HepG2 (cell line): ENCODE data around the gene CD58. TPM values are rescaled to one million over a fixed set of nuclear protein-coding genes. Genes with fewer than 3 reads are reported as not detected.
A peak's percentile ranks its signal among the peaks of the same experiment; 100 is the strongest.

Source experiments
- ATM ChIP-seq: fragments of 450-650 bp; IDR thresholded peaks from 2 replicates; pipeline ENCODE4 v1.7.1; 2017; ENCODE audit warnings: mild to moderate bottlenecking, borderline replicate concordance
- CREB1 ChIP-seq, 2 experiments: fragments of 450-650 bp in 1 of 2; IDR thresholded peaks; 2 replicates each; pipeline ENCODE4 v1.6.1; 2016 to 2017; ENCODE audit warnings: control low read depth in 1 of 2, mild to moderate bottlenecking in 1 of 2, missing compliant biosample characterization in 1 of 2, missing genetic modification characterization in 1 of 2
- HNRNPUL1 ChIP-seq: fragments of 200-400 bp; formaldehyde crosslinking; IDR thresholded peaks from 2 replicates; pipeline ENCODE4 v1.6.1; 2017; ENCODE audit warnings: low read depth, mild to moderate bottlenecking, low read length, moderate library complexity
- U2AF1 ChIP-seq: fragments of 200-400 bp; formaldehyde crosslinking; optimal IDR thresholded peaks from 2 replicates; pipeline ENCODE3; 2017; ENCODE audit warnings: mild to moderate bottlenecking, low read depth, low read length
- ZBED4 ChIP-seq: sonication (generic); formaldehyde crosslinking; IDR thresholded peaks from 2 replicates; pipeline ENCODE4 v1.4.0; 2020; ENCODE audit warnings: missing genetic modification reagents, borderline replicate concordance
- ZBTB10 ChIP-seq: sonication (generic); formaldehyde crosslinking; IDR thresholded peaks from 2 replicates; pipeline ENCODE4 v1.4.0; 2020; ENCODE audit warnings: missing genetic modification reagents, borderline replicate concordance
- ZBTB21 ChIP-seq: sonication (generic); formaldehyde crosslinking; IDR thresholded peaks from 2 replicates; pipeline ENCODE4 v1.4.0; 2020; ENCODE audit warnings: missing genetic modification reagents
- ZBTB7B ChIP-seq: sonication (generic); formaldehyde crosslinking; IDR thresholded peaks from 2 replicates; pipeline ENCODE4 v1.4.0; 2020; ENCODE audit warnings: missing genetic modification reagents
- ZC3H4 ChIP-seq: sonication (generic); formaldehyde crosslinking; IDR thresholded peaks from 2 replicates; pipeline ENCODE4 v1.4.0; 2020; ENCODE audit warnings: missing genetic modification reagents, borderline replicate concordance
- ZNF234 ChIP-seq: sonication (generic); formaldehyde crosslinking; conservative IDR thresholded peaks from 2 replicates; pipeline ENCODE4 v1.5.1; 2020; ENCODE audit warnings: mild to moderate bottlenecking, missing genetic modification reagents
- ZNF274 ChIP-seq: sonication (generic); formaldehyde crosslinking; IDR thresholded peaks from 2 replicates; pipeline ENCODE4 v1.5.1; 2020; ENCODE audit warnings: mild to moderate bottlenecking, missing genetic modification reagents
- ZNF30 ChIP-seq: sonication (generic); formaldehyde crosslinking; IDR thresholded peaks from 2 replicates; pipeline ENCODE4 v1.5.0; 2020; ENCODE audit warnings: mild to moderate bottlenecking, missing genetic modification reagents
- ZNF337 ChIP-seq: sonication (generic); formaldehyde crosslinking; IDR thresholded peaks from 2 replicates; pipeline ENCODE4 v1.5.1; 2020; ENCODE audit warnings: missing genetic modification reagents, low read depth, mild to moderate bottlenecking, borderline replicate concordance
- ZNF678 ChIP-seq: sonication (generic); formaldehyde crosslinking; IDR thresholded peaks from 2 replicates; pipeline ENCODE4 v1.4.0; 2020; ENCODE audit warnings: mild to moderate bottlenecking, missing genetic modification reagents
- ZNF687 ChIP-seq: sonication (generic); formaldehyde crosslinking; IDR thresholded peaks from 2 replicates; pipeline ENCODE4 v1.5.1; 2020; ENCODE audit warnings: mild to moderate bottlenecking, missing genetic modification reagents, moderate library complexity
- ZNF7 ChIP-seq: IDR thresholded peaks from 2 replicates; pipeline ENCODE4 v1.6.1; 2016; ENCODE audit warnings: missing biosample characterization, missing genetic modification reagents
- ZNF713 ChIP-seq: sonication (generic); formaldehyde crosslinking; IDR thresholded peaks from 2 replicates; pipeline ENCODE4 v1.4.0; 2020; ENCODE audit warnings: mild to moderate bottlenecking, missing genetic modification reagents
- ZNF841 ChIP-seq: sonication (generic); formaldehyde crosslinking; IDR thresholded peaks from 2 replicates; pipeline ENCODE4 v1.8.1; 2023; ENCODE audit warnings: missing genetic modification reagents, borderline replicate concordance
- polyA plus RNA-seq, 8 experiments: library from polyadenylated mRNA; depleted of rRNA in 3 of 8; stranded (reverse) in 7 of 8; unstranded in 1 of 8; fragments of >200 nt; fragmentation: Illumina TruSeq in 4 of 8; extraction: Trizol in 4 of 8; gene quantifications; 2 replicates each; pipeline versions ENCODE4 v1.2.1 to v1.2.3, GENCODE V29; 2011 to 2016; ENCODE audit warnings: low read depth in 4 of 8, missing spikeins in 1 of 8, mixed read lengths in 1 of 8; ENCODE audit not compliant: insufficient read depth in 1 of 8
- total RNA-seq, 5 experiments: library from RNA; depleted of rRNA; stranded (reverse); fragments of >200 nt; fragmentation: Illumina TruSeq; extraction: Trizol; gene quantifications; 2 replicates each; pipeline ENCODE4 v1.2.3, GENCODE V29; 2016; ENCODE audit warnings: low read depth in 1 of 5

The CD58 gene
- total and polyA plus RNA-seq, 2 of the 13 experiments (the other 11 are each of a cell fraction or from before 2014, with no cell fraction given) = 9.4 to 13.5 TPM

GRCh38 chr1:116485071-116485735 lies 85.6 kb downstream of the CD58 start (continued):
- TF ChIP-seq ZNF687 (CRISPR knock-in tag) (peak; percentile 96), ZNF678 (CRISPR knock-in tag) (no peak), ZNF274 (CRISPR knock-in tag) (no peak), ZBTB21 (CRISPR knock-in tag) (no peak), ZNF7 (CRISPR knock-in tag) (no peak), ZC3H4 (CRISPR knock-in tag) (no peak), ATM (no peak), U2AF1 (no peak), ZBTB10 (CRISPR knock-in tag) (no peak), ZNF713 (CRISPR knock-in tag) (0 out of 2 replicates have a peak, but pooled peaks have one; percentile 84), ZNF30 (CRISPR knock-in tag) (no peak; the same call in 1 of the 2 replicates), ZNF841 (CRISPR knock-in tag) (no peak), ZNF337 (CRISPR knock-in tag) (no peak), ZBED4 (peak; percentile 41; the same call in 1 of the 2 replicates), HNRNPUL1 (no peak), ZBTB7B (CRISPR knock-in tag) (peak; percentile 67; the same call in 1 of the 2 replicates), CREB1 (IDR thresholded peaks at IDR 0.05) (no peak), CREB1 (CRISPR knock-in tag; IDR thresholded peaks at IDR 0.05) (no peak), ZNF234 (no peak)
